Measurements from ENCODE around the gene PGP. TPM values are rescaled to one million over a fixed set of nuclear protein-coding genes. Genes with fewer than 3 reads are reported as not detected.

The PGP gene
- total RNA-seq, 1 experiment from 2014 or later: 38.3 TPM

DNA sequence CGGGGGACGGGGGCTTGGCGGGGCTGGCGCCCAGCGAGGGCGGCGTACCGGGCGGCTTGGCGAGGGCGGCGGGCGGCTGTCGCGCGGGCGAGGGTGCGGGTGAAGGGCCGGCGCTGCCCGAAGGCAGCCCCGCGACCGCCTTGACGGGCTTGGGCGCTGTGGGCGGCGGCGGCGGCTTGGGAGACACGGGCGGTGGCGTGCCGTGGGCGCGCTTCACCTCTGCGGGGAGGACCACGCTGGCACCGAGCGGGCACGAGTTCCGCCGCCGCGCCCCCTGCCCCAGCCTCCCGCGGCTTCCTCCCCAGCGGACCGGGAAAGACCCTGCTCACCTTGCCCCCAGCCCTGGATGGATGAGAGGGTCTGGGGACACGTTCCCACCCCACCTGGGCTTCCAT, 35.5 kb downstream of the PGP start:
- Histone ChIP-seq H3K9ac (ENCODE audit: extremely low read depth, insufficient read length, low read length) (no peak overlapping the region), H4K5ac (ENCODE audit: insufficient read length, low read depth, low read length) (no peak overlapping the region), H3T11ph (ENCODE audit: low read length) (no peak overlapping the region), H3K56ac (ENCODE audit: insufficient read length, low read depth, low read length) (no peak overlapping the region), H4K91ac (ENCODE audit: insufficient read length, low read depth, low read length) (no peak overlapping the region), H2BK120ac (ENCODE audit: low read depth, low read length, poor library complexity, severe bottlenecking) (no peak overlapping the region), H3K23ac (ENCODE audit: insufficient read length, low read depth, low read length) (no peak overlapping the region), H4K20me1 (ENCODE audit: control insufficient read depth, insufficient read depth, insufficient read length) (no peaks in the 10 kb centered on the region), H3K4me1 (ENCODE audit: insufficient read depth, low read length) (no peaks in the 10 kb centered on the region), H3K9me3 (ENCODE audit: control insufficient read depth, low read depth, low read length) (no peaks in the 10 kb centered on the region), H2BK12ac (ENCODE audit: insufficient read length, low read depth, low read length) (no peak overlapping the region), H3K79me2 (ENCODE audit: insufficient read depth, low read length) (no peaks in the 10 kb centered on the region), H3K4ac (ENCODE audit: low read depth, low read length) (no peak overlapping the region), H2BK20ac (ENCODE audit: low read depth, low read length, poor library complexity, severe bottlenecking) (no peak overlapping the region), H3K18ac (ENCODE audit: insufficient read length, low read depth, low read length) (no peak overlapping the region), H2AFZ (ENCODE audit: low read length) (no peak overlapping the region), H3K23me2 (ENCODE audit: insufficient read length, low read depth, low read length, poor library complexity, severe bottlenecking) (peaks cover 4% of the 10 kb centered on the region), H2BK5ac (ENCODE audit: insufficient read length, low read length) (no peak overlapping the region), H3K27me3 (ENCODE audit: insufficient read depth, low read length) (no peaks in the 10 kb centered on the region), H4K8ac (replicated peaks; ENCODE audit: insufficient read length, low read depth, low read length) (no peak overlapping the region), H3K27ac (ENCODE audit: insufficient read length, low read depth, low read length) (no peak overlapping the region), H3K14ac (ENCODE audit: insufficient read depth, low read length) (no peak overlapping the region), H2BK15ac (ENCODE audit: low read depth, low read length) (no peak overlapping the region), H3K4me2 (ENCODE audit: insufficient read depth, insufficient read length, low read length) (no peak overlapping the region), H2AK5ac (ENCODE audit: insufficient read length, low read length) (no peak overlapping the region), H3K79me1 (ENCODE audit: insufficient read depth, low read depth, low read length, poor library complexity, severe bottlenecking) (no peaks in the 10 kb centered on the region)
- no peak overlapping the region for H3K4me3 Mint-ChIP-seq
- no peaks in the 10 kb centered on the region for H3K9me3 Mint-ChIP-seq
- no peak for DNase-seq
- H3K27me3 Mint-ChIP-seq (ENCODE audit: low read depth): no peaks in the 10 kb centered on the region
- H3K27ac Mint-ChIP-seq: no peak overlapping the region
- no peak for TF ChIP-seq CTCF (conservative IDR thresholded peaks at IDR 0.05)
- WGBS (ENCODE audit: extremely low coverage, insufficient read length, low lambda C conversion rate): no CpG with 5 or more reads among the region's 50 CpGs
- H3K4me1 Mint-ChIP-seq: peaks cover 3 to 7% of the 10 kb centered on the region in 2 experiments
- peaks cover 6 to 33% (median 30%) of the 10 kb centered on the region in 3 experiments for H3K36me3 Mint-ChIP-seq (ENCODE audit: insufficient read depth in 1 of 3, low read depth in 3 of 3)

Data from H9 (cell line).